GM23338 (cell line): ENCODE measurements around the gene TMEM178B. TPM values are rescaled to one million over a fixed set of nuclear protein-coding genes. Genes with fewer than 3 reads are reported as not detected.

Experiments
- ATAC-seq: fragments of 200-7000 bp; cut with Tn5 transposase; 3 replicates; pipeline ENCODE4 v1.9.1; 2020
- DNase-seq: peaks from one replicate; pipeline ENCODE4 v3.0.0-alpha.2; 2015; ENCODE audit warnings: low spot score
- H2AFZ ChIP-seq: fragments of 200-600 bp; sonication (generic); 2 replicates; pipeline ENCODE4 v1.8.0; 2016; ENCODE audit warnings: antibody characterized with exemption, mild to moderate bottlenecking, moderate library complexity
- H3F3A ChIP-seq: fragments of 200-600 bp; sonication (generic); replicated peaks from 2 replicates; pipeline ENCODE4 v1.8.0; 2017; ENCODE audit warnings: antibody characterized with exemption, mixed run types, low read depth
- H3K27ac ChIP-seq: fragments of 200-600 bp; sonication (generic); 2 replicates; pipeline ENCODE4 v1.6.1; 2016; ENCODE audit warnings: low read depth
- H3K27me3 ChIP-seq: fragments of 200-600 bp; sonication (generic); 2 replicates; pipeline ENCODE4 v1.8.0; 2016; ENCODE audit warnings: mild to moderate bottlenecking, mixed run types, moderate library complexity; ENCODE audit not compliant: insufficient read depth
- H3K36me3 ChIP-seq: fragments of 200-600 bp; sonication (generic); 2 replicates; pipeline ENCODE4 v1.8.0; 2016; ENCODE audit warnings: mild to moderate bottlenecking; ENCODE audit not compliant: insufficient read depth
- H3K4me1 ChIP-seq: fragments of 200-600 bp; sonication (generic); 2 replicates; pipeline ENCODE4 v1.8.0; 2016; ENCODE audit warnings: mild to moderate bottlenecking, moderate library complexity; ENCODE audit not compliant: insufficient read depth
- H3K4me2 ChIP-seq: fragments of 200-600 bp; sonication (generic); 2 replicates; pipeline ENCODE4 v1.7.1; 2017; ENCODE audit warnings: mixed run types
- H3K4me3 ChIP-seq: fragments of 200-600 bp; sonication (generic); 2 replicates; pipeline ENCODE4 v1.6.1; 2016; ENCODE audit warnings: mixed run types
- H3K79me2 ChIP-seq: fragments of 200-600 bp; sonication (generic); replicated peaks from 2 replicates; pipeline ENCODE4 v1.8.0; 2017; ENCODE audit warnings: mild to moderate bottlenecking; ENCODE audit not compliant: insufficient read depth
- H3K9me2 ChIP-seq: fragments of 200-600 bp; sonication (generic); 2 replicates; pipeline ENCODE4 v1.8.0; 2017; ENCODE audit not compliant: insufficient read depth
- H4K20me1 ChIP-seq: fragments of 200-600 bp; sonication (generic); replicated peaks from 2 replicates; pipeline ENCODE4 v1.8.0; 2017; ENCODE audit warnings: mild to moderate bottlenecking; ENCODE audit not compliant: insufficient read depth
- H3K27ac Mint-ChIP-seq: 2 replicates; pipeline ENCODE4 v1.8.0; 2020; ENCODE audit warnings: inconsistent platforms, mild to moderate bottlenecking, moderate library complexity, mixed read lengths
- H3K27me3 Mint-ChIP-seq: 3 replicates; pipeline ENCODE4 v1.8.0; 2022; ENCODE audit warnings: low read depth, mild to moderate bottlenecking, moderate library complexity, mixed read lengths, inconsistent platforms; ENCODE audit not compliant: insufficient read depth, poor library complexity
- H3K36me3 Mint-ChIP-seq: 3 replicates; pipeline ENCODE4 v1.8.0; 2021; ENCODE audit warnings: low read depth, mild to moderate bottlenecking, inconsistent platforms, moderate library complexity, mixed read lengths
- H3K4me1 Mint-ChIP-seq: 3 replicates; pipeline ENCODE4 v1.8.0; 2020; ENCODE audit warnings: mild to moderate bottlenecking, inconsistent platforms, mixed read lengths
- H3K4me3 Mint-ChIP-seq: 3 replicates; pipeline ENCODE4 v1.8.0; 2021; ENCODE audit warnings: moderate library complexity, mild to moderate bottlenecking, inconsistent platforms, mixed read lengths
- H3K9me3 Mint-ChIP-seq: 3 replicates; pipeline ENCODE4 v1.8.0; 2020; ENCODE audit warnings: moderate library complexity, mild to moderate bottlenecking, inconsistent platforms, mixed read lengths
- EZH2phosphoT487 ChIP-seq: fragments of 200-600 bp; sonication (generic); IDR thresholded peaks from one replicate; pipeline ENCODE4 v1.8.1; 2018; ENCODE audit warnings: antibody characterized with exemption; ENCODE audit not compliant: unreplicated experiment
- JUNB ChIP-seq: IDR thresholded peaks from one replicate; pipeline ENCODE4 v1.6.1; 2016; ENCODE audit warnings: antibody characterized with exemption; ENCODE audit not compliant: unreplicated experiment
- STAT1 ChIP-seq: IDR thresholded peaks from one replicate; pipeline ENCODE4 v1.6.1; 2016; ENCODE audit warnings: antibody characterized with exemption; ENCODE audit not compliant: unreplicated experiment
- polyA plus RNA-seq: library from polyadenylated mRNA; unstranded; fragments of >200 nt; fragmentation: Nextera tagmentation; extraction: Ambion mirVana; gene quantifications from 2 replicates; pipeline ENCODE4 v1.2.1, GENCODE V29; 2016
- total RNA-seq: library from RNA; depleted of rRNA; stranded (reverse); fragments of >200 nt; shearing (Covaris generic); gene quantifications from 2 replicates; pipeline ENCODE4 v1.2.3, GENCODE V29; 2014
- TF ChIP-seq, protein P1 (sequence below): fragments of 250-450 bp; sonication (Bioruptor Pico); IDR thresholded peaks from 2 replicates; pipeline ENCODE4 v1.5.0; 2020; ENCODE audit warnings: mild to moderate bottlenecking, moderate library complexity
- TF ChIP-seq, protein P2 (sequence below), 2 experiments: fragments of 200-600 bp in 1 of 2; sonication (generic) in 1 of 2; conservative IDR thresholded peaks; 2 replicates each; pipeline versions ENCODE4 v1.5.1 to v1.6.1; 2016 to 2017; ENCODE audit warnings: antibody characterized with exemption in 2 of 2, low read depth in 2 of 2, mild to moderate bottlenecking in 2 of 2, moderate library complexity in 1 of 2

Gene TMEM178B
- total and polyA plus RNA-seq, 2 experiments from 2014 or later: 4.9 to 15.6 TPM

DNA sequence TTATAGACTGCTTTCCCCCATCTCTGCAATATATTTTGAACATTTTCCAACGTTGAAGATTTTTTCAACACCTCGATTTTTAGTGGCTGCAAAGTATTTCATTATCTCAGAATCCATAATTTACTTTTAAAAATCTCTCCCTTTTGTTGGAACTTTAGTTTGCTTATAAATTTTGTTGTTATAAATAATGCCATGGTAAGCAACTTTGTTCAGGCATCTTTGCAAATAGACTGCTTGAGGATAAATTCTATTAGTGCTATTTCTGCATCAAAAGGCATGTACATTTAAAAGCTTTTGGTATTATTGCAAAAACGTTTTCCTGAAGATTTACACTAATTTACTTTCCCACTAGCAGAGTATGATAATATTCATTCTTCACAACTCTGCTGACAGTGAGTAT lies 79.4 kb downstream of the TMEM178B start (continued):
- TF ChIP-seq, protein P1, sequence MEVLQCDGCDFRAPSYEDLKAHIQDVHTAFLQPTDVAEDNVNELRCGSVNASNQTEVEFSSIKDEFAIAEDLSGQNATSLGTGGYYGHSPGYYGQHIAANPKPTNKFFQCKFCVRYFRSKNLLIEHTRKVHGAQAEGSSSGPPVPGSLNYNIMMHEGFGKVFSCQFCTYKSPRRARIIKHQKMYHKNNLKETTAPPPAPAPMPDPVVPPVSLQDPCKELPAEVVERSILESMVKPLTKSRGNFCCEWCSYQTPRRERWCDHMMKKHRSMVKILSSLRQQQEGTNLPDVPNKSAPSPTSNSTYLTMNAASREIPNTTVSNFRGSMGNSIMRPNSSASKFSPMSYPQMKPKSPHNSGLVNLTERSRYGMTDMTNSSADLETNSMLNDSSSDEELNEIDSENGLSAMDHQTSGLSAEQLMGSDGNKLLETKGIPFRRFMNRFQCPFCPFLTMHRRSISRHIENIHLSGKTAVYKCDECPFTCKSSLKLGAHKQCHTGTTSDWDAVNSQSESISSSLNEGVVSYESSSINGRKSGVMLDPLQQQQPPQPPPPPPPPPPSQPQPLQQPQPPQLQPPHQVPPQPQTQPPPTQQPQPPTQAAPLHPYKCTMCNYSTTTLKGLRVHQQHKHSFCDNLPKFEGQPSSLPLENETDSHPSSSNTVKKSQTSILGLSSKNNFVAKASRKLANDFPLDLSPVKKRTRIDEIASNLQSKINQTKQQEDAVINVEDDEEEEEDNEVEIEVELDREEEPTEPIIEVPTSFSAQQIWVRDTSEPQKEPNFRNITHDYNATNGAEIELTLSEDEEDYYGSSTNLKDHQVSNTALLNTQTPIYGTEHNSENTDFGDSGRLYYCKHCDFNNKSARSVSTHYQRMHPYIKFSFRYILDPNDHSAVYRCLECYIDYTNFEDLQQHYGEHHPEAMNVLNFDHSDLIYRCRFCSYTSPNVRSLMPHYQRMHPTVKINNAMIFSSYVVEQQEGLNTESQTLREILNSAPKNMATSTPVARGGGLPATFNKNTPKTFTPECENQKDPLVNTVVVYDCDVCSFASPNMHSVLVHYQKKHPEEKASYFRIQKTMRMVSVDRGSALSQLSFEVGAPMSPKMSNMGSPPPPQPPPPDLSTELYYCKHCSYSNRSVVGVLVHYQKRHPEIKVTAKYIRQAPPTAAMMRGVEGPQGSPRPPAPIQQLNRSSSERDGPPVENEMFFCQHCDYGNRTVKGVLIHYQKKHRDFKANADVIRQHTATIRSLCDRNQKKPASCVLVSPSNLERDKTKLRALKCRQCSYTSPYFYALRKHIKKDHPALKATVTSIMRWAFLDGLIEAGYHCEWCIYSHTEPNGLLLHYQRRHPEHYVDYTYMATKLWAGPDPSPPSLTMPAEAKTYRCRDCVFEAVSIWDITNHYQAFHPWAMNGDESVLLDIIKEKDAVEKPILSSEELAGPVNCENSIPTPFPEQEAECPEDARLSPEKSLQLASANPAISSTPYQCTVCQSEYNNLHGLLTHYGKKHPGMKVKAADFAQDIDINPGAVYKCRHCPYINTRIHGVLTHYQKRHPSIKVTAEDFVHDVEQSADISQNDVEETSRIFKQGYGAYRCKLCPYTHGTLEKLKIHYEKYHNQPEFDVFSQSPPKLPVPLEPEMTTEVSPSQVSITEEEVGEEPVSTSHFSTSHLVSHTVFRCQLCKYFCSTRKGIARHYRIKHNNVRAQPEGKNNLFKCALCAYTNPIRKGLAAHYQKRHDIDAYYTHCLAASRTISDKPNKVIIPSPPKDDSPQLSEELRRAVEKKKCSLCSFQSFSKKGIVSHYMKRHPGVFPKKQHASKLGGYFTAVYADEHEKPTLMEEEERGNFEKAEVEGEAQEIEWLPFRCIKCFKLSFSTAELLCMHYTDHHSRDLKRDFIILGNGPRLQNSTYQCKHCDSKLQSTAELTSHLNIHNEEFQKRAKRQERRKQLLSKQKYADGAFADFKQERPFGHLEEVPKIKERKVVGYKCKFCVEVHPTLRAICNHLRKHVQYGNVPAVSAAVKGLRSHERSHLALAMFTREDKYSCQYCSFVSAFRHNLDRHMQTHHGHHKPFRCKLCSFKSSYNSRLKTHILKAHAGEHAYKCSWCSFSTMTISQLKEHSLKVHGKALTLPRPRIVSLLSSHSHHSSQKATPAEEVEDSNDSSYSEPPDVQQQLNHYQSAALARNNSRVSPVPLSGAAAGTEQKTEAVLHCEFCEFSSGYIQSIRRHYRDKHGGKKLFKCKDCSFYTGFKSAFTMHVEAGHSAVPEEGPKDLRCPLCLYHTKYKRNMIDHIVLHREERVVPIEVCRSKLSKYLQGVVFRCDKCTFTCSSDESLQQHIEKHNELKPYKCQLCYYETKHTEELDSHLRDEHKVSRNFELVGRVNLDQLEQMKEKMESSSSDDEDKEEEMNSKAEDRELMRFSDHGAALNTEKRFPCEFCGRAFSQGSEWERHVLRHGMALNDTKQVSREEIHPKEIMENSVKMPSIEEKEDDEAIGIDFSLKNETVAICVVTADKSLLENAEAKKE: no peak
- TF ChIP-seq, protein P2, sequence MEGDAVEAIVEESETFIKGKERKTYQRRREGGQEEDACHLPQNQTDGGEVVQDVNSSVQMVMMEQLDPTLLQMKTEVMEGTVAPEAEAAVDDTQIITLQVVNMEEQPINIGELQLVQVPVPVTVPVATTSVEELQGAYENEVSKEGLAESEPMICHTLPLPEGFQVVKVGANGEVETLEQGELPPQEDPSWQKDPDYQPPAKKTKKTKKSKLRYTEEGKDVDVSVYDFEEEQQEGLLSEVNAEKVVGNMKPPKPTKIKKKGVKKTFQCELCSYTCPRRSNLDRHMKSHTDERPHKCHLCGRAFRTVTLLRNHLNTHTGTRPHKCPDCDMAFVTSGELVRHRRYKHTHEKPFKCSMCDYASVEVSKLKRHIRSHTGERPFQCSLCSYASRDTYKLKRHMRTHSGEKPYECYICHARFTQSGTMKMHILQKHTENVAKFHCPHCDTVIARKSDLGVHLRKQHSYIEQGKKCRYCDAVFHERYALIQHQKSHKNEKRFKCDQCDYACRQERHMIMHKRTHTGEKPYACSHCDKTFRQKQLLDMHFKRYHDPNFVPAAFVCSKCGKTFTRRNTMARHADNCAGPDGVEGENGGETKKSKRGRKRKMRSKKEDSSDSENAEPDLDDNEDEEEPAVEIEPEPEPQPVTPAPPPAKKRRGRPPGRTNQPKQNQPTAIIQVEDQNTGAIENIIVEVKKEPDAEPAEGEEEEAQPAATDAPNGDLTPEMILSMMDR (conservative IDR thresholded peaks at IDR 0.05; ENCODE audit: low read depth in 2 of 2): no peak
- no peak for TF ChIP-seq EZH2phosphoT487

DNA sequence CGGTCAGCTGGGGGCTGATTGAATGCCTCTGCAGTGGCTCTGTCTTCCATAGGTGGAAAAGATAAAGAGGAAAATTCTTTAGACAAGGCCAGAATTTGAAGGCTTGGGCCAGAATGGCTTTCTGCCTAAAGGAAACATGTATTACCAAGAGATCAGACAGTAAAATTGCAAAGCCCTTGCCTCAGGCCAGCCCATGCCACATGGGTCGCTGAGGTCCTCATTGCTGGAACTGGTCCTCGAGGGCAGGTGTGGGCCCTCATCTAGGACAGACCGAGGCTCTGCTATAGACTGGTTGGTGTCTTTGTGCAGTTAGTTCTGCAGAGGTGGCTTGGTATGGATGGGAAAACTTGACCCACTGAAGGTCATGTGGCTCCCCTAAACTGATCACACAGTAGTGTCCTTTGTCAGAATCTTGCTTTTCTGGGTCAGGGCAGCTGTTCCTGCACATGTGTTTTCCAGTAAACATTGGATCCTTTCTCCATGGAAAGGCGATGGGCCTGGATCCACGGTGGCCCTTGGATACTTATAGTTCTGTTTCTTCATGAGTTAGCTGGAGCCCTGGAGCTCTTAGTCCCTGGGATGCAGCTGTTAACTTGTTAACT lies 80.4 kb downstream of the TMEM178B start:
- no peak overlapping the region for H3K4me3 ChIP-seq
- H3K36me3 Mint-ChIP-seq: no peaks in the 10 kb centered on the region

More for the DNA sequence above, 80.4 kb downstream of the TMEM178B start:
- H3K4me1 Mint-ChIP-seq: peaks cover 8% of the 10 kb centered on the region; the same call in 1 of the 3 replicates
- no peaks in the 10 kb centered on the region for H3K36me3 ChIP-seq
- no peaks in the 10 kb centered on the region for H3F3A ChIP-seq
- H3K9me2 ChIP-seq: no peaks in the 10 kb centered on the region
- H3K9me3 Mint-ChIP-seq: no peaks in the 10 kb centered on the region
- DNase-seq (no peak), ATAC-seq (no peak)
- peaks cover 3% of the 10 kb centered on the region for H4K20me1 ChIP-seq
- TF ChIP-seq STAT1: no peak
- TF ChIP-seq JUNB: no peak
- TF ChIP-seq, protein P1: no peak
- H3K4me2 ChIP-seq: no peak overlapping the region
- no peaks in the 10 kb centered on the region for H3K27me3 ChIP-seq
- H3K27me3 Mint-ChIP-seq: peaks cover 3% of the 10 kb centered on the region
- H3K4me3 Mint-ChIP-seq: no peak overlapping the region
- no peak overlapping the region for H2AFZ ChIP-seq
- H3K27ac Mint-ChIP-seq: no peak overlapping the region
- 0 out of 2 replicates have a peak, but pooled peaks cover 3% of the 10 kb centered on the region for H3K4me1 ChIP-seq
- no peak overlapping the region for H3K27ac ChIP-seq
- H3K79me2 ChIP-seq: peaks cover 12% of the 10 kb centered on the region; the same call in 1 of the 2 replicates
